ENCODE data around the gene SLC41A1. TPM values are rescaled to one million over a fixed set of nuclear protein-coding genes. Genes with fewer than 3 reads are reported as not detected.

SLC41A1 gene
- total RNA-seq, 1 experiment from 2014 or later = 33.3 TPM

DNA sequence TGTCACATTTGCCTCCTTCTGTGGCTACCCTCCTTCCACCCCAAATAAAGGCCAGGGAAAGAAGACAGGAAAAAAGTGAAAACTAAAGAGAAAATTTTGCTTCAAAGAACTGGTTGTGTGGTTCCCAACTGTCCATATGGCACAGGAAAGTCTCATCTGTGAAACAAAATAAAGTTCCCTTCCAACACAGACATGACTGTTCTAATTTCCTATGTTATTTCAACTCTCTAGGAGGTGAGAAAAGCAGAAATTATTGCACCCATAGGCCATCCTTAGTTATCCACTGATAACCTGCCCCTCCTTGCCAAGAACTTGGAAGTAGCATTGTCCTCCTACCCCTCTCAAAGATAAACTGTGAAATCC, 29.6 kb downstream of the SLC41A1 start:
- no peak overlapping the region for H3K4me3 ChIP-seq (ENCODE audit: low read depth in 2 of 2, low read length in 2 of 2)
- BruUV-seq (replicated peaks) = no TSS peak
- POLR2A ChIA-PET = no interaction called here
- in situ Hi-C loops (cut with HindIII; ENCODE audit: low pct_unique_long_range_greater_than_20kb, low sequenced_read_pairs) (no loop called here), intact Hi-C loops (cut with micrococcal nuclease; ENCODE audit: unreplicated experiment) (no loop called here)
- ATAC-seq (no peak), DNase-seq (ENCODE audit: low read depth, low spot score) (no peak)
- H3K36me3 ChIP-seq (ENCODE audit: control insufficient read depth, insufficient read depth, low read length) = no peaks in the 10 kb centered on the region
- CTCF ChIA-PET = no interaction called here
- TF ChIP-seq TCF7L2 (IDR thresholded peaks at IDR 0.05; ENCODE audit: low read depth, low read length) (no peak), POLR2AphosphoS5 (IDR thresholded peaks at IDR 0.05; ENCODE audit: low read depth, low read length) (no peak), SIN3A (IDR thresholded peaks at IDR 0.05; ENCODE audit: borderline replicate concordance, insufficient read depth, low read depth, low read length) (no peak)
- TF ChIP-seq, protein P1, sequence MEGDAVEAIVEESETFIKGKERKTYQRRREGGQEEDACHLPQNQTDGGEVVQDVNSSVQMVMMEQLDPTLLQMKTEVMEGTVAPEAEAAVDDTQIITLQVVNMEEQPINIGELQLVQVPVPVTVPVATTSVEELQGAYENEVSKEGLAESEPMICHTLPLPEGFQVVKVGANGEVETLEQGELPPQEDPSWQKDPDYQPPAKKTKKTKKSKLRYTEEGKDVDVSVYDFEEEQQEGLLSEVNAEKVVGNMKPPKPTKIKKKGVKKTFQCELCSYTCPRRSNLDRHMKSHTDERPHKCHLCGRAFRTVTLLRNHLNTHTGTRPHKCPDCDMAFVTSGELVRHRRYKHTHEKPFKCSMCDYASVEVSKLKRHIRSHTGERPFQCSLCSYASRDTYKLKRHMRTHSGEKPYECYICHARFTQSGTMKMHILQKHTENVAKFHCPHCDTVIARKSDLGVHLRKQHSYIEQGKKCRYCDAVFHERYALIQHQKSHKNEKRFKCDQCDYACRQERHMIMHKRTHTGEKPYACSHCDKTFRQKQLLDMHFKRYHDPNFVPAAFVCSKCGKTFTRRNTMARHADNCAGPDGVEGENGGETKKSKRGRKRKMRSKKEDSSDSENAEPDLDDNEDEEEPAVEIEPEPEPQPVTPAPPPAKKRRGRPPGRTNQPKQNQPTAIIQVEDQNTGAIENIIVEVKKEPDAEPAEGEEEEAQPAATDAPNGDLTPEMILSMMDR (IDR thresholded peaks at IDR 0.05) = no peak
- TF ChIP-seq, protein P2, sequence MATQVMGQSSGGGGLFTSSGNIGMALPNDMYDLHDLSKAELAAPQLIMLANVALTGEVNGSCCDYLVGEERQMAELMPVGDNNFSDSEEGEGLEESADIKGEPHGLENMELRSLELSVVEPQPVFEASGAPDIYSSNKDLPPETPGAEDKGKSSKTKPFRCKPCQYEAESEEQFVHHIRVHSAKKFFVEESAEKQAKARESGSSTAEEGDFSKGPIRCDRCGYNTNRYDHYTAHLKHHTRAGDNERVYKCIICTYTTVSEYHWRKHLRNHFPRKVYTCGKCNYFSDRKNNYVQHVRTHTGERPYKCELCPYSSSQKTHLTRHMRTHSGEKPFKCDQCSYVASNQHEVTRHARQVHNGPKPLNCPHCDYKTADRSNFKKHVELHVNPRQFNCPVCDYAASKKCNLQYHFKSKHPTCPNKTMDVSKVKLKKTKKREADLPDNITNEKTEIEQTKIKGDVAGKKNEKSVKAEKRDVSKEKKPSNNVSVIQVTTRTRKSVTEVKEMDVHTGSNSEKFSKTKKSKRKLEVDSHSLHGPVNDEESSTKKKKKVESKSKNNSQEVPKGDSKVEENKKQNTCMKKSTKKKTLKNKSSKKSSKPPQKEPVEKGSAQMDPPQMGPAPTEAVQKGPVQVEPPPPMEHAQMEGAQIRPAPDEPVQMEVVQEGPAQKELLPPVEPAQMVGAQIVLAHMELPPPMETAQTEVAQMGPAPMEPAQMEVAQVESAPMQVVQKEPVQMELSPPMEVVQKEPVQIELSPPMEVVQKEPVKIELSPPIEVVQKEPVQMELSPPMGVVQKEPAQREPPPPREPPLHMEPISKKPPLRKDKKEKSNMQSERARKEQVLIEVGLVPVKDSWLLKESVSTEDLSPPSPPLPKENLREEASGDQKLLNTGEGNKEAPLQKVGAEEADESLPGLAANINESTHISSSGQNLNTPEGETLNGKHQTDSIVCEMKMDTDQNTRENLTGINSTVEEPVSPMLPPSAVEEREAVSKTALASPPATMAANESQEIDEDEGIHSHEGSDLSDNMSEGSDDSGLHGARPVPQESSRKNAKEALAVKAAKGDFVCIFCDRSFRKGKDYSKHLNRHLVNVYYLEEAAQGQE (IDR thresholded peaks at IDR 0.05; ENCODE audit: insufficient read depth in 1 of 2, low read depth in 2 of 2, low read length in 1 of 2) = no peak
- H3K9me3 ChIP-seq (ENCODE audit: control insufficient read depth, insufficient read depth, low read depth, low read length) = no peaks in the 10 kb centered on the region
- H3K4me1 ChIP-seq (ENCODE audit: control insufficient read depth, insufficient read depth, low read length) = no peaks in the 10 kb centered on the region; the same call in 1 of the 2 replicates
- no peaks in the 10 kb centered on the region for H3K27me3 ChIP-seq (ENCODE audit: control insufficient read depth, insufficient read depth, low read length)
- no peak overlapping the region for H3K27ac ChIP-seq (ENCODE audit: low read length)

DNA sequence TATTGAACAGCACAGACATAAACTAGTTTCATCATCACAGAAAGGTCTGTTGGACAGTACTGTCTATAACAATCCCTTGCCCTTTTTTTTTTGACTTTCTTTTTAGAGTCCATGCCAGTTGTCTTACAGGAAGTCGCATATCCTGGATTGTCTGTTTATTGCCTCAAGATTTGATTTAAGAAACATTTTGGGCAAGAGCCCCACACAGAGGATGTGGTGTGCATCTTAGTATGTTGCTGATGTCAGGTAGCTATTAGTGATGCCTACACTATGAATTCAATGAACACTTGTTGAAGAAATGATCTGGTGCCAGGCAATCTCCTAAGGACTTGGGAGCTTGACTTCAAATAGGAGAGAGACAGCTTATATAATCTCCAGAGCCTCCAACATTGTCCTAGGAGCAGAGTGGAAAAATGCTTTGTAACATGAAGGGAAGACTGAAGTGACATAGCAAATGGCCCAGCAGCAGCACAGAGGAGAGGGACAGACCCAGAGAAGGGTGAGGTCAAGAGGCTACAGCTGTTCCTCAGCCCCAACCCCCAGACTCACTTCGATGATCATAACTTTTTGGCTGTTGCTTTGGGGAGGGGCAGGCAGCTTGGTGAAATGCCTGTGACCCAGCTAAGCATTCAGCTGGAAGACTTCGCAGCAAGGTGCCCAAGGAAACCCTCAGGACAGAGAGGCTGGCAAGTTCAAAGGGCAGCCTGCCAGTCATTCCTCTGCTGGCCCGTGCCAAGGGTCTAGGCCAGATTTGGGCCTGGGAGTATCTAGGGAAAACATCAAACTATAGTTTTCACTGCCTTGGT, 30.2 kb downstream of the SLC41A1 start:
- DNase-seq (ENCODE audit: low read depth, low spot score) (no peak), ATAC-seq (no peak)
- H3K27ac ChIP-seq (ENCODE audit: low read length) = no peak overlapping the region
- no peaks in the 10 kb centered on the region for H3K36me3 ChIP-seq (ENCODE audit: control insufficient read depth, insufficient read depth, low read length)
- TF ChIP-seq, protein P2 (IDR thresholded peaks at IDR 0.05; ENCODE audit: insufficient read depth in 1 of 2, low read depth in 2 of 2, low read length in 1 of 2) = no peak
- TF ChIP-seq POLR2AphosphoS5 (IDR thresholded peaks at IDR 0.05; ENCODE audit: low read depth, low read length) (no peak), SIN3A (IDR thresholded peaks at IDR 0.05; ENCODE audit: borderline replicate concordance, insufficient read depth, low read depth, low read length) (no peak), TCF7L2 (IDR thresholded peaks at IDR 0.05; ENCODE audit: low read depth, low read length) (no peak)
- TF ChIP-seq, protein P1 (IDR thresholded peaks at IDR 0.05) = no peak
- no peaks in the 10 kb centered on the region for H3K27me3 ChIP-seq (ENCODE audit: control insufficient read depth, insufficient read depth, low read length)
- CTCF ChIA-PET = no interaction called here
- no peaks in the 10 kb centered on the region for H3K9me3 ChIP-seq (ENCODE audit: control insufficient read depth, insufficient read depth, low read depth, low read length)
- H3K4me1 ChIP-seq (ENCODE audit: control insufficient read depth, insufficient read depth, low read length) = no peaks in the 10 kb centered on the region; the same call in 1 of the 2 replicates
- H3K4me3 ChIP-seq (ENCODE audit: low read depth in 2 of 2, low read length in 2 of 2) = no peak overlapping the region
- BruUV-seq (replicated peaks) = no TSS peak
- intact Hi-C loops (cut with micrococcal nuclease; ENCODE audit: unreplicated experiment) (no loop called here), in situ Hi-C loops (cut with HindIII; ENCODE audit: low pct_unique_long_range_greater_than_20kb, low sequenced_read_pairs) (no loop called here)
- POLR2A ChIA-PET = no interaction called here

All from Panc1 (cell line).